Measurements from ENCODE around the gene IFI27L2. TPM values are rescaled to one million over a fixed set of nuclear protein-coding genes. Genes with fewer than 3 reads are reported as not detected.
"Not testable (repeated sequence)": the region's sequence is repeated elsewhere in the genome, so short reads cannot be mapped to it uniquely, and the experiment has no call there.

The IFI27L2 gene
- total RNA-seq, result 31.2 and 53.8 TPM in 2 replicates

- peak; percentile 48 for DNase-seq (ENCODE audit: low read depth)
Observed at GRCh38 chr14:94129111-94129757, at the start of gene IFI27L2. Gene IFI27L2 (minus strand): TSS chr14:94129604. CDS start chr14:94129564, 40 bp downstream.

GRCh38 chr14:94177806-94178205 lies 48.4 kb upstream of the IFI27L2 start:
- DNase-seq (ENCODE audit: low read depth), result no peak

- no peak for DNase-seq (ENCODE audit: low read depth)
Observed at GRCh38 chr14:94176808-94177207, 47.4 kb upstream of the IFI27L2 start.

- DNase-seq (ENCODE audit: low read depth), result no peak
Observed at GRCh38 chr14:94175747-94176146, 46.3 kb upstream of the IFI27L2 start.

- DNase-seq (ENCODE audit: low read depth), result no peak
Observed at GRCh38 chr14:94175011-94175745, 45.8 kb upstream of the IFI27L2 start.

- no peak for DNase-seq (ENCODE audit: low read depth)
Observed at GRCh38 chr14:94174604-94175010, 45.2 kb upstream of the IFI27L2 start.

- peak; percentile 63 for DNase-seq (ENCODE audit: low read depth)
Observed at GRCh38 chr14:94173885-94174603, 44.6 kb upstream of the IFI27L2 start, which contains the start of gene PPP4R4. Gene PPP4R4 (plus strand): TSS chr14:94174322. CDS start chr14:94174466, 144 bp downstream.

- DNase-seq (ENCODE audit: low read depth), result no peak
Observed at GRCh38 chr14:94173471-94173884, 44.1 kb upstream of the IFI27L2 start.

- no peak for DNase-seq (ENCODE audit: low read depth)
Observed at GRCh38 chr14:94172545-94172944, 43.1 kb upstream of the IFI27L2 start.

GRCh38 chr14:94171208-94171607 lies 41.8 kb upstream of the IFI27L2 start:
- DNase-seq (ENCODE audit: low read depth), result no peak

GRCh38 chr14:94170136-94170535 lies 40.7 kb upstream of the IFI27L2 start:
- DNase-seq (ENCODE audit: low read depth), result no peak

GRCh38 chr14:94165744-94166143 lies 36.3 kb upstream of the IFI27L2 start:
- DNase-seq (ENCODE audit: low read depth), result no peak

GRCh38 chr14:94164685-94165431 lies 35.5 kb upstream of the IFI27L2 start:
- DNase-seq (ENCODE audit: low read depth), result no peak

GRCh38 chr14:94163796-94164195 lies 34.4 kb upstream of the IFI27L2 start:
- DNase-seq (ENCODE audit: low read depth), result no peak

- DNase-seq (ENCODE audit: low read depth), result no peak
Observed at GRCh38 chr14:94162466-94162865, 33.1 kb upstream of the IFI27L2 start.

- peak; percentile 15 for DNase-seq (ENCODE audit: low read depth)
Observed at GRCh38 chr14:94161981-94162380, 32.6 kb upstream of the IFI27L2 start.

GRCh38 chr14:94161058-94161457 lies 31.7 kb upstream of the IFI27L2 start:
- DNase-seq (ENCODE audit: low read depth), result no peak

GRCh38 chr14:94158239-94158883 lies 29.0 kb upstream of the IFI27L2 start:
- DNase-seq (ENCODE audit: low read depth), result no peak

- DNase-seq (ENCODE audit: low read depth), result peak; percentile 22
Observed at GRCh38 chr14:94157197-94157596, 27.8 kb upstream of the IFI27L2 start.

GRCh38 chr14:94156143-94156542 lies 26.7 kb upstream of the IFI27L2 start:
- DNase-seq (ENCODE audit: low read depth), result not testable (repeated sequence)

- no peak for DNase-seq (ENCODE audit: low read depth)
Observed at GRCh38 chr14:94153750-94154342, 24.4 kb upstream of the IFI27L2 start.

All from renal cortical epithelial cell (primary cell).